DMS153 (cell line): ENCODE data around the gene PLXNA3.
"Not testable (repeated sequence)": the region's sequence is repeated elsewhere in the genome, so short reads cannot be mapped to it uniquely, and the experiment has no call there.

ENCODE experiments used
- DNase-seq: peaks from one replicate; lab custom pipeline; 2025; lab: John Stamatoyannopoulos, UW

Gene PLXNA3

GRCh38 chrX:154478728-154479622, 20.9 kb downstream of the PLXNA3 start, which contains the start of gene LAGE3:
Gene LAGE3 (minus strand): TSS chrX:154479281. CDS start chrX:154478915, 366 bp downstream.
- DNase-seq: peak; percentile 90

GRCh38 chrX:154481195-154481594, 23.1 kb downstream of the PLXNA3 start:
- no peak for DNase-seq

DNA sequence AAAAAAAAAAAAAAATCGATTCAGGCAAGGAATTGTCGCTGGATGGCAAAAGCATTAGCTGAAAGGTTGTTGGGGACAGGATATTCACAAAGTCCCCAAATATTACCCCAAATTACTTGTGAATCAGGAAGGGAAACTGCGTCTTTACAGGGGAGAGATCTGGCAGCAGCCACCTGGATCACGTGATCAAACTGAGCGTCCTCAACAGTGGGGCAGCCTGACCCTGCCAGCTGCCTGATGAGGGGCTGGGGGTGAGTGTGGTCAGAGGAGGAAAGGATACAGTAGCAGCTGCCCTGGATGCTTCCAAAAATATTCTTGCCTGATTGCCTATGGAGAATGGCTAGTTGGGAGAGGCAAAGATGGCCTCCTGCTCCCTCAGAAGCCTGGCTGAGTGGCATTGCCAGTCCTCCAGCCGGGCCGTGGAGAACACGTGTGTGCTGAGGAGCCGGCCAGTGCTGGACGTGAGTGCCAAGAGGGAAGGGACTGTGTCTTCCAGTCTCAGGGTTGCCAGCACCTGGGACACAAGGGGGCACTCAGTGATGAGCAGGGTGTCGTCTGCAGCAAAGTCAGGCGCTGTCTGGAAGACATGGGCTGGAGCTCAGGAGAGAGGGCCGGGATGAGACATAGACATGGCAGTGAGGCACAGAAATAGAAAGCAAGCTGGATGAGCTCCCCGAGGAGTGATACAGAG, 24.0 kb downstream of the PLXNA3 start:
- no peak for DNase-seq

DNA sequence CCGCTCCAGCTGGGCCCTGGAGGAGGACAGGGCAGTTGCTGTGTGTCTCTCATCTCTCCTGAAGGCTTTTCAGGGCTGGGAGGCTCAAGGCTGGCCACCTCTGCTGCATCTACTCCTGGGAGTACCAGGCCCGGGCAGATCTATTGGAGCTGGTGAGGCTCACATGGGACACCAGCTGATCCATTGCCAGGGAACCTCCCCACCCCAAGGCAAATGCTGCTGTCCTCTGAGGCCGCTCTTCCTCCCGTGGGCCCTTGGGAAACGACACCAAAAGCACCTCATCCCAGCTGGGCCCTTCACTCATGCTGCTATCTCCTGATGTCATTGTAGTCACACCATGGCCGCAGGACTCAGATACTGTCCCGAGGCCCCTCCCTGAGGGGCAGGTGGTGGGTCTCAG, 24.7 kb downstream of the PLXNA3 start:
- no peak for DNase-seq

GRCh38 chrX:154483325-154483724, 25.2 kb downstream of the PLXNA3 start:
- DNase-seq: no peak

DNA sequence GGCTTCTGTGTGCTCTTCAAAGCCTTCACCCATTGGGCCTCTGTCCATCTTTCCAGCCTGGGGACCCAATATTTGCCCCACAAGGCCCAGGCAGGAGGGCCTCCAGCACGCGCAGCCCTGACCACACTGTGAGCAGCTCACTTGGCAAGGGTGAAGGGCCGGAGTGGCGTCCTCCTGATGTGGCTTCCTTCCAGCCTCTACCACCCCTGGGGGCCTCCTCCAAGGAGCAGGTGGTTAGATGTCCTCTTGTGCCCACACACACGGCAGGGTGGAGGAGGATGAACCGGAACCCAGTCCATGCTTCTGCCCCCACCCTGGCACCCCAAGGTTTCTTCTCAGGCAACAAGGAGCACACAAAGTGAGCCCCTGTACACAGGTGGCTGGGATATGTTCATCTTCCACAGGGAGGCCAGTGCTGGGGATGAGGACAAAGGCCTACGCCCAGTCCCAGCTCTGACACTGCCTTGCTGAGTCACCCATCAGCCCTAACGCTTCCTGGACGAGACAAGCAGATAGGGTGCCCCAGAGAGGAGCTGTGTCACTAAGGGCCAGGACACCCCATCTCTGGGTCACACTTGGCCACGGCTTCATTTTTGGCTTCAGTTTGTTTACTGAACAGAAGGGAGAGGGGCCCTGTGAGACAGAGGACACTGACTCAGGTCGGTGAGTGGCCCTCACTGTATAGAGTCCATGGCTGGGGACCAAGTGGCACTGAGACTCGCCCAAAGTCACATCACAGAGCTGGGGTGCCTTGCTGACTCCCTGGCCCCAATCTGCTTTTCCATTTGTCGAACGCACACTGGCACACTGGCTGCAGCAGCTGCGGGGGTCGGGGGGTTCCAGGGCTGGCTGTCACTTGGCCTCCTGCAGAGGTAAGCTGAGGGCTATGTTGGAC, 26.4 kb downstream of the PLXNA3 start:
- DNase-seq: no peak

DNA sequence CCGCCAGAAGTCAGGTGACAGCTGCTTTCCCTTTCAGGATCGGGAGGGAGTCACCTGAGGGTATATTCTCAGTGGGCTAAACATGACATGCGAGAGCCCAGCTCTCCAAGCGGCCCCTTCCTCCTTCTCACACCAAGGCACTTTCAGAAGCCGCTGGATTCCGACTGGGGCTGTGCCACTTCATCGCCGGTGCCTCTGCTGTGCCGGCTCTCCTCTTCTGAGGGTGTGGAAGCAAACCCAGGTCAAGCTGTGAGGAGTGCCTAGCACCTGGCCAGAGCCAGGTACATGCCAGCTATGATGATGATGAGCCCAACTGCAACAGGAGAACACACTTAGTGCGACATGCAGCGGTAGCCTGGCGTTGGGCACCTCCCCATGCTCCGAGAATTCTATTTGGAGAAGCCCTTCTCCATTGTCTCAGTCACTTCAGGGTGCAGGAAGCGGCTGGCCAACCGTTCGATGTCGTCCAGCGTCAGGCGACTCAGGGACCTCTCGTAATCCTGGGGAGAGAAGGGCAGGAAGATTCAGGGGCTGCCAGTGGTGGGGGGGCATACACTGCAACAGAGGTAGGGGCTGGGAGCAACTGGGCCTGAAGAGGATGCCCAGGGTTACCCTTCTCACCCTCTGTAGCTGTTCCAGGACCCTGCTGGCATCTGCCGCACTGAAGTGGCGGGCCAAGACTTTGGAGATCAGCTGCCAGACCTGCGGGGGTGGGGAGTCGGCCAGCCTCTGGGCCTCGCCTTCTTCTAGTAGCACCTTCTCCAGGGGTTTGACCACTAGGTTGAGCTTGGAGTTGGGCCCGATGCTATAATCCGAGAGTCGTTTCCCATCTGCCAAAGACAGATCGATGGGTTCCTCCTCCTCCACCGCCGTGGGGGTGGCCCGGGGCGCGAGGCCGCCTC, 27.3 kb downstream of the PLXNA3 start:
- DNase-seq: peak; percentile 10

- no peak for DNase-seq
Measured at GRCh38 chrX:154486052-154486395, 27.9 kb downstream of the PLXNA3 start.

- DNase-seq: no peak
Measured at GRCh38 chrX:154486396-154487207, 28.5 kb downstream of the PLXNA3 start, which contains the start of gene UBL4A. Gene UBL4A (minus strand): TSS chrX:154486615. CDS start chrX:154486584, 31 bp downstream.

DNA sequence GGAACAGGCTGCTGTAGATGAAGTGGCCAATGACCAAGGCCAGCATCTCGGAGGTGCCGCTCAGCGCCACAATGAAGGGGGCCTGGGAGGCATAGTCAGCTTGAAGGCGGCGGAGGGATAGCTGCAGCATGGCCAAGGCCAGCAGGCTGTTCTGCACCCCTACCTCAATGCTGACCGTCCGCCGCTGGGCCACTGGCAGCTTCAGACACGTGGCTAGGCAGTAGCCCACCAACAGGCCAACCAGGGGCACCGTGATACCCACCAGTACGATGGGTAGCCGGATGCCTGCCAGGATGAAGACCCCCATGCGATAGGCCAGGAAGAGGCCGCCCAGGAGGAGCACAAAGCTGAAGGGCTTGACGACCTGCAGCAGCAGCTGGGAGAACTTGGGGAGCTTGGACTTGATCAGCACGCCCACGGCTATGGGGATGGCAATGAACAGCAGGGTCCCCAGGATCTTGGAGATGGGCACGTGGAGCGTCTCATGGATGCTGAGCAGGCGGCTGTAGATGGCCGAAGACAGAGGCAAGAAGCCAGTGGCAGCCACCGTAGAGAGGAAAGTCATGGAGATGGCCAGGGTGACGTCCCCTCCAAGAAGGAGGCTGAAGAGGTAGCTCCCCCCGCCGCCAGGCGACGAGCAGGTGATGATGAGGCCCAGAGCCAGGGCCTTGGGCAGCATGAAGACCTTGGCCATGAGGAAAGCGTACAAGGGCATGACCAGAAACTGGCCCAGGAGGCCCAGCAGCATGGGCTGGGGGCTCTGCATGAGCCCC, 29.6 kb downstream of the PLXNA3 start:
- DNase-seq: no peak

- no peak for DNase-seq
Measured at GRCh38 chrX:154488336-154489075, 30.4 kb downstream of the PLXNA3 start.

DNA sequence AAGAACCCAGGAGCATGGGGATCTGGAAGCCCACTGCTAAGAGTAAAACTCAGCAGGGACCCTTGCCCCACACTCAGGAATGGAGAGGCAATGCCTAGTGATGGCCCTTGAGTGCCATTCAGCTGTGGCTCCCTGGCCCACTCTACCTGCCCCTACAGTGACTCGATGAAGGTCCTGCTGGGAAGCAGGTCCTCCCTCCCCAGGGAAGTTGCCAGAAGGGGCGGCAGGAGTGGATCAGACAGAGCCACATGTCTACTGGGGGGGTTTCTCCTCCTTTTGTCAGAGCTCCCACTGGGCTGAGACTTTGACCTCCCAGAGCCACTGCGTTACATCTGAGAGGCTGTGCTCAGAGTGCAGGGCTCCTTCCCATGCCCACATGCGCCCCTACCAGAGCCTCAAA, 31.1 kb downstream of the PLXNA3 start:
- no peak for DNase-seq

DNA sequence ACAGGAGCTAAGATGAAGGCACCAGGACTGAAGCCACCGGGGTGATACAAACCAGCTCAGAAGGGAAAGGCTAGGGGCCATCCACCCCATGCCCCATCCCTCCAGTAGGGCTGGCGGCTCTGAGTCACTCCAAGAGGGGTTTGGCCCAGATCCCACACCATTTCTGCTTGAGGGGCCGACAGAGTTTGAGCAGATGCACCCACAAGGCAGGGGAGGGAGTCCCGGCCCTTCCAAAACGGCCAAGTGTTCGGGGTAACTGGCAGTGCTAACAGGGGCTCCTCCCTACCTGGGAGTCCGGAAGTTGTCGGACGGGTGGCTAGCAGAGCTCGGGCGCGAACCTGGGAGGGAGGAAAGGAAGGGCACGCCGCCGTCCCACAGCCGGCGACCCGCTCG, 31.9 kb downstream of the PLXNA3 start:
- DNase-seq: no peak

DNA sequence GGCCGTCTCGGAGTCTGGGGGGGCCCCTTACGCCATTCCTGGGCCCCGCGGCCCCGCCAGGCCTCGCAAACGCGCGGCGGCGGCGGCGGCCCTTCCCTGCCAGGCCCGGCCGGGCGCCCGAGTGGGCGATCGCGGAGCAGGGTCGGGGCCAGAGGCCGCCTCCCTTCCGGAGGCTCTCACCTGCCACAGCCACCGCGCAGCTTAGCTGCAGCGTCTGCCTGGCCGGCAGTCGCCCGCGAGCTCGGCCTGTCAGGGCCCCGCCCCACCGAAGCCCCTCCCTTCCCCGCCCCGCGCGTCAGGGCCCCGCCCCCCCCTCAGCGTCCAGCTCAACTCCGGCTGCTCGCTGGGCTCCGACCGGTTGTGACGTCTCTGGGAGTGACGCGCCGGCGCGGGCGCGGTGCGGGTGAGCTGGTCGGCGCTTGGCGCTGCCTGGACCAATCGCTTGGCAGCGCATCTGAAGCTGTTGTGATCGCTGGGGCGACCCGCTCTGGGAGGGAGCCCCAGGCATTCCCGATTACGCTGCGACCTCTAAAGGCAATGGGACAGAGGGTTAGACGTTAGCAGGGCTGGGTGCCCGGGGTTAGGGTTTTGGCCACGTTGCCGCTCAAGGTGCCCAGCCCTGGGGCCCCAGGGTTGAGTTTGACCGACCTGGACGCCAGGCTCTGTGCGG, 32.5 kb downstream of the PLXNA3 start, which contains the start of gene SLC10A3:
SLC10A3 (minus strand) TSS at position 216 of the 670 bp plus-strand sequence. CDS start 1,689 bp downstream, outside the sequence.
- peak; percentile 94 for DNase-seq

DNA sequence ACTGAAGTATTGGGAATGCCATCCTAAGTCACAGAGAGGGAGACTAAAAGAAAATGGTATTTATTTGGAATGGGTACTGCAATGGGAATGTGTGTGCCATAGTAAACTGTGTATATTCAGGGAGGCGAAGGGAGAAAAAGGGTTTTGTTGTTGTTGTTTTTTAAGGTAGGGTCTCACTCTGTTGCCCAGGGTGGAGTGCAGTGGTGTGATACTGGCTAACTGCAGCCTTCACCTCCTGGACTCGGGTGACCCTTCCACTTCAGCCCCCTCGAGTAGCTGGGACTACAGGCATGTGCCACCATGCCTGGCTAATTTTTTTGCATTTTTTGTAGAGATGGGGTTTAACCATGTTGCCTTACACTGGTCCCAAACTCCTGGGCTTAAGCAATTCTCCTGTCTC, 36.6 kb downstream of the PLXNA3 start:
- DNase-seq: no peak

GRCh38 chrX:154495472-154495922, 37.4 kb downstream of the PLXNA3 start:
- no peak for DNase-seq

DNA sequence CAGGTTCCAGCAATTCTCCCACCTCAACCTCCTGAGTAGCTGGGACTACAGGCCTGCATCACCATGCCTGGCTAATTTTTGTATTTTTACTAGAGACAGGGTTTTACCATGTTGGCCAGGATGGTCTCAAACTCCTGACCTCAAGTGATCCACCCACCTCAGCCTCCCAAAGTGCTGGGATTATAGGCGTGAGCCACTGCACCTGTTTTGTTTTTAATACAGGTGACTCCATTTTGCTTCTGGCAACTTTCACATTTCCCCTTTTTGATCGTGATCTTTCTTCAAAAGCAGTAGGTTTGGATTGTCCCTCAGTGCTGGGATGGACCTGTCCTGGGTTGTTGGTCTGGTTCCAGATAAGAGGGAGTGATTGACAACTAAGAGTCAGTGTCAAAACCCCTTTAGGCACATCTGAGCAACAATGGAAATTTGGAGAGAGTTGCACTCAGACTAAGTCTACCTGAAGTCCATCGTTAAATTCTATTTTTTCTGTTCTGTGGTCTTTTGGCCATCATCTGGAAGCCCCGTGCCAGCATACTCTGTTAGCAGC, 38.6 kb downstream of the PLXNA3 start:
- DNase-seq: not testable (repeated sequence)

GRCh38 chrX:154501423-154501822, 43.3 kb downstream of the PLXNA3 start:
- not testable (repeated sequence) for DNase-seq
